ENCODE results near the gene SPRN.
"Not testable (repeated sequence)": the region's sequence is repeated elsewhere in the genome, so short reads cannot be mapped to it uniquely, and the experiment has no call there.

- TF ChIP-seq, protein P1, sequence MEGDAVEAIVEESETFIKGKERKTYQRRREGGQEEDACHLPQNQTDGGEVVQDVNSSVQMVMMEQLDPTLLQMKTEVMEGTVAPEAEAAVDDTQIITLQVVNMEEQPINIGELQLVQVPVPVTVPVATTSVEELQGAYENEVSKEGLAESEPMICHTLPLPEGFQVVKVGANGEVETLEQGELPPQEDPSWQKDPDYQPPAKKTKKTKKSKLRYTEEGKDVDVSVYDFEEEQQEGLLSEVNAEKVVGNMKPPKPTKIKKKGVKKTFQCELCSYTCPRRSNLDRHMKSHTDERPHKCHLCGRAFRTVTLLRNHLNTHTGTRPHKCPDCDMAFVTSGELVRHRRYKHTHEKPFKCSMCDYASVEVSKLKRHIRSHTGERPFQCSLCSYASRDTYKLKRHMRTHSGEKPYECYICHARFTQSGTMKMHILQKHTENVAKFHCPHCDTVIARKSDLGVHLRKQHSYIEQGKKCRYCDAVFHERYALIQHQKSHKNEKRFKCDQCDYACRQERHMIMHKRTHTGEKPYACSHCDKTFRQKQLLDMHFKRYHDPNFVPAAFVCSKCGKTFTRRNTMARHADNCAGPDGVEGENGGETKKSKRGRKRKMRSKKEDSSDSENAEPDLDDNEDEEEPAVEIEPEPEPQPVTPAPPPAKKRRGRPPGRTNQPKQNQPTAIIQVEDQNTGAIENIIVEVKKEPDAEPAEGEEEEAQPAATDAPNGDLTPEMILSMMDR (IDR thresholded peaks at IDR 0.05), result not testable (repeated sequence)
- not testable (repeated sequence) for TF ChIP-seq POLR2A (IDR thresholded peaks at IDR 0.05)
These were observed 37.5 kb downstream of the SPRN start for GRCh38 chr10:133386951-133387350.

Data from stomach (tissue), 4 donors.